SH-SY5Y (cell line): ENCODE measurements around the gene SUPT4H1.

Source experiments
- GATA2 ChIP-seq: IDR thresholded peaks from 2 replicates; pipeline ENCODE4 v1.6.1; 2011; ENCODE audit warnings: mild to moderate bottlenecking, low read depth, low read length
- GATA3 ChIP-seq: IDR thresholded peaks from 2 replicates; pipeline ENCODE4 v1.6.1; 2011; ENCODE audit warnings: low read depth, mild to moderate bottlenecking, low read length, moderate library complexity

DNA sequence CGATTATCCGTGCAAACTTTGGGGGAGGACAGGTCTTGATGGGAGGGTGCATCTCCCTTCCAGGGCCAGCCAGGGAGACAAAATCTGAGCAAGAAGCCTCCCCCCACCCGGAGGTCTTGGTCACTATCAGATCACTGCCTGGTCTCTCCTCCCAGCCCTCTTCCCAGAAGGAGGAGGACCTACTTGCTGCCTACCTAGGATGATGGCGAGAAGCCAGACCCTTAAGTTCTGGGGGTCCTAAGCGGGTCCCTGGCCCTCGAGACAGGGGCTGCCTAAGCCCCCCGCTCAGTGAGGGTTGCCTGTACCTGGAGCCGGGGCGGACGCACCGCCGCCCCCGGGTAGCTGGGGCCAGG, 28.0 kb downstream of the SUPT4H1 start:
- no peak for TF ChIP-seq GATA3
- 0 out of 2 replicates have a peak, but pooled peaks have one; percentile 14 for TF ChIP-seq GATA2
